PC-3 (cell line): Measurements from ENCODE around the gene CCT6A. TPM values are rescaled to one million over a fixed set of nuclear protein-coding genes. Genes with fewer than 3 reads are reported as not detected.

ENCODE experiments used
- ATAC-seq: fragments of 200-7000 bp; cut with Tn5 transposase; 2 replicates; pipeline ENCODE4 v1.9.1; 2020; ENCODE audit warnings: mild to moderate bottlenecking, moderate library complexity
- Bru-seq: library from RNA; stranded (reverse); fragments of 400-500 nt; gene quantifications from one replicate; lab custom pipeline; 2021; lab: Mats Ljungman, UMichigan
- BruChase-seq, 2 experiments: library from RNA; stranded (reverse); fragments of 400-500 nt; gene quantifications; one replicate each; lab custom pipeline; 2021; lab: Mats Ljungman, UMichigan
- BruUV-seq: library from RNA; stranded (reverse); fragments of 400-500 nt; replicated peaks from 2 replicates; lab custom pipeline; 2021; lab: Mats Ljungman, UMichigan
- CTCF ChIA-PET: fragments of 300-600 bp; sonication (Branson Sonifier 250); formaldehyde crosslinking; loops from one replicate; lab custom pipeline; 2022; ENCODE audit warnings: antibody characterized with exemption; lab: Charles Lee
- POLR2A ChIA-PET: fragments of 300-600 bp; sonication (Branson Sonifier 250); formaldehyde crosslinking; loops from one replicate; lab custom pipeline; 2022; ENCODE audit warnings: antibody characterized with exemption; ENCODE audit not compliant: unreplicated experiment; lab: Charles Lee
- DNase-seq: peaks from one replicate; pipeline ENCODE4 v3.0.0-alpha.2; 2015
- H2AFZ ChIP-seq: fragments of 300-600 bp; sonication (generic); 2 replicates; pipeline ENCODE4 v1.6.0; 2016; ENCODE audit warnings: antibody characterized with exemption, low read length
- H3F3A ChIP-seq: fragments of 300-600 bp; sonication (generic); one replicate; pipeline ENCODE4 v1.6.0; 2017; ENCODE audit warnings: antibody characterized with exemption, low read length, control low read depth, mild to moderate bottlenecking; ENCODE audit not compliant: unreplicated experiment
- H3K27ac ChIP-seq: fragments of 300-600 bp; sonication (generic); 2 replicates; pipeline ENCODE4 v1.5.1; 2016; ENCODE audit warnings: mild to moderate bottlenecking, low read length
- H3K27me3 ChIP-seq: fragments of 300-600 bp; sonication (generic); 2 replicates; pipeline ENCODE4 v1.6.1; 2016; ENCODE audit warnings: low read length, mixed read lengths
- H3K36me3 ChIP-seq: fragments of 300-600 bp; sonication (generic); 2 replicates; pipeline ENCODE4 v1.6.1; 2016; ENCODE audit warnings: low read depth, mixed run types, low read length, mixed read lengths
- H3K4me1 ChIP-seq: fragments of 300-600 bp; sonication (generic); 2 replicates; pipeline ENCODE4 v1.5.1; 2016; ENCODE audit warnings: low read length; ENCODE audit not compliant: insufficient read depth
- H3K4me2 ChIP-seq: fragments of 300-600 bp; sonication (generic); 2 replicates; pipeline ENCODE4 v1.6.0; 2016; ENCODE audit warnings: low read length
- H3K4me3 ChIP-seq: fragments of 300-600 bp; sonication (generic); 2 replicates; pipeline ENCODE4 v1.5.1; 2016; ENCODE audit warnings: mild to moderate bottlenecking, low read length, mixed read lengths
- H3K79me2 ChIP-seq: fragments of 300-600 bp; sonication (generic); 2 replicates; pipeline ENCODE4 v1.6.1; 2017; ENCODE audit warnings: low read length, mixed read lengths
- H3K9ac ChIP-seq: fragments of 300-600 bp; sonication (generic); 2 replicates; pipeline ENCODE4 v1.6.0; 2016; ENCODE audit warnings: mild to moderate bottlenecking, low read length
- H3K9me2 ChIP-seq: fragments of 300-600 bp; sonication (generic); replicated peaks from 2 replicates; pipeline ENCODE4 v1.6.1; 2016; ENCODE audit warnings: mixed run types, low read length, mixed read lengths
- H3K9me3 ChIP-seq: fragments of 300-600 bp; sonication (generic); 2 replicates; pipeline ENCODE4 v1.6.1; 2016; ENCODE audit warnings: low read length, mixed read lengths
- H4K20me1 ChIP-seq: fragments of 300-600 bp; sonication (generic); 2 replicates; pipeline ENCODE4 v1.6.1; 2016; ENCODE audit warnings: low read length, mixed read lengths
- CTCF ChIP-seq: fragments of 300-600 bp; sonication (generic); conservative IDR thresholded peaks from 2 replicates; pipeline ENCODE4 v1.5.1; 2017; ENCODE audit warnings: antibody characterized with exemption, low read depth, mild to moderate bottlenecking, low read length
- EZH2 ChIP-seq: fragments of 300-600 bp; sonication (generic); IDR thresholded peaks from one replicate; pipeline ENCODE4 v1.6.1; 2017; ENCODE audit warnings: antibody characterized with exemption, mild to moderate bottlenecking, low read length; ENCODE audit not compliant: unreplicated experiment
- EZH2phosphoT487 ChIP-seq: fragments of 300-600 bp; sonication (generic); IDR thresholded peaks from 2 replicates; pipeline ENCODE4 v1.6.1; 2018; ENCODE audit warnings: mild to moderate bottlenecking, antibody characterized with exemption, low read length, borderline replicate concordance
- intact Hi-C: fragments of 100-400 bp; cut with micrococcal nuclease; formaldehyde crosslinking; loops from 2 replicates; pipeline ENCODE4 v1.9.0; 2023
- long read RNA-seq: library from polyadenylated mRNA; unstranded; transcript quantifications from one replicate; pipeline ENCODE4 v2.0.0, GENCODE V29; 2021; ENCODE audit not compliant: unreplicated experiment
- total RNA-seq: library from RNA; depleted of rRNA; stranded (reverse); fragments of >200 nt; gene quantifications from 2 replicates; pipeline ENCODE4 v1.2.3, GENCODE V29; 2014; rRNA removed

CCT6A gene
- total RNA-seq = 316 and 338 TPM in 2 replicates
- percentile 97 among the genes with signal in this experiment for Bru-seq, nascent RNA
- BruChase-seq, experiment 1, labeled RNA remaining after a 6-hour chase = percentile 99 among the genes with signal in this experiment
- percentile 98 among the genes with signal in this experiment for BruChase-seq, experiment 2, labeled RNA remaining after a 2-hour chase
- long read RNA-seq, transcript CCT6A-201 (14 exons, 2,719 nt) = major isoform, 464 of 574 reads
- long read RNA-seq, transcript CCT6A-202 (13 exons, 2,529 nt) = minor isoform, 10 of 574 reads
- long read RNA-seq, transcript CCT6A-204 (2 exons, 745 nt) = minor isoform, 29 of 574 reads
- long read RNA-seq, partial matches to known transcripts = 36 of 574 reads
- long read RNA-seq, other reads (novel, unspliced or antisense) = 35 of 574 reads

- Histone ChIP-seq H3K9me3 (no peaks in the 10 kb centered on the region), H3K4me1 (peaks cover 37% of the 10 kb centered on the region), H3K79me2 (peaks cover 78% of the 10 kb centered on the region), H3K4me3 (peak within 1 kb of the TSS; percentile 99), H3F3A (no peaks in the 10 kb centered on the region), H3K4me2 (peak within 1 kb of the TSS; percentile 94), H3K27me3 (no peaks in the 10 kb centered on the region), H3K27ac (peak within 1 kb of the TSS; percentile 70), H3K9me2 (no peaks in the 10 kb centered on the region), H2AFZ (peak within 1 kb of the TSS; percentile 81), H4K20me1 (peaks cover 31% of the 10 kb centered on the region), H3K9ac (peak within 1 kb of the TSS; percentile 100), H3K36me3 (peaks cover 38% of the 10 kb centered on the region)
- intact Hi-C loops = loop anchor here (1.0 to 5.0 kb wide), 3 partner anchors 11 to 84 kb away; no protein-coding TSS in a partner anchor
- ChIA-PET CTCF (interaction anchor here (0.5 to 1.4 kb wide), 5 partner anchors 14 to 410 kb away, joined by 4 to 6 read pairs (median 6); no protein-coding TSS in a partner anchor), POLR2A (interaction anchor here (0.5 to 1.3 kb wide), 14 partner anchors 13 to 1073 kb away, joined by 3 to 21 read pairs (median 4); partner anchors contain the start of genes CHCHD2 and SUMF2)
- ATAC-seq (peak; percentile 93), DNase-seq (peak; percentile 98)
- no peak for TF ChIP-seq EZH2
- TF ChIP-seq EZH2phosphoT487 = no peak
- no peak for TF ChIP-seq CTCF
- no TSS peak for BruUV-seq
Measured at GRCh38 chr7:56051339-56052191, at the start of gene CCT6A, which contains the start of gene PSPH. Gene CCT6A (plus strand): TSS chr7:56051765. CDS start chr7:56051849, 84 bp downstream. Gene PSPH (minus strand): TSS chr7:56051444. CDS start chr7:56021212, 30,232 bp downstream.

GRCh38 chr7:56003749-56004148 lies 47.8 kb upstream of the CCT6A start:
- ChIA-PET POLR2A (no interaction called here), CTCF (no interaction called here)
- Histone ChIP-seq H3K27me3 (no peaks in the 10 kb centered on the region), H3K79me2 (no peaks in the 10 kb centered on the region), H3K36me3 (peaks cover 4% of the 10 kb centered on the region; the same call in 1 of the 2 replicates), H3K4me3 (no peak overlapping the region), H3K4me1 (no peaks in the 10 kb centered on the region), H3K27ac (no peak overlapping the region), H3K9ac (no peak overlapping the region), H4K20me1 (no peaks in the 10 kb centered on the region), H2AFZ (no peak overlapping the region), H3F3A (no peaks in the 10 kb centered on the region), H3K9me3 (no peaks in the 10 kb centered on the region), H3K4me2 (no peak overlapping the region), H3K9me2 (no peaks in the 10 kb centered on the region)
- intact Hi-C loops = loop anchor here (1.0 to 2.0 kb wide), 2 partner anchors 71 to 363 kb away; no protein-coding TSS in a partner anchor
- no peak for TF ChIP-seq EZH2
- TF ChIP-seq CTCF = no peak
- no peak for TF ChIP-seq EZH2phosphoT487
- BruUV-seq = no TSS peak
- DNase-seq (no peak), ATAC-seq (no peak)
